Type B pancreatic cell (in vitro differentiated cells): Measurements from ENCODE around the gene EFNA4. TPM values are rescaled to one million over a fixed set of nuclear protein-coding genes. Genes with fewer than 3 reads are reported as not detected.
A peak's percentile ranks its signal among the peaks of the same experiment; 100 is the strongest.

Experiments
- DNase-seq: peaks from one replicate; pipeline ENCODE4 v3.0.0; 2021; ENCODE audit warnings: mixed read lengths; ENCODE audit not compliant: unreplicated experiment; ENCODE audit errors: extremely low spot score
- H3K27ac Mint-ChIP-seq: 2 replicates; pipeline ENCODE4 v1.8.0; 2021; ENCODE audit warnings: mild to moderate bottlenecking, mixed read lengths
- H3K27me3 Mint-ChIP-seq: 2 replicates; pipeline ENCODE4 v1.8.0; 2021; ENCODE audit warnings: mixed read lengths
- H3K36me3 Mint-ChIP-seq: 2 replicates; pipeline ENCODE4 v1.8.0; 2021; ENCODE audit warnings: mixed read lengths
- H3K4me1 Mint-ChIP-seq: one replicate; pipeline ENCODE4 v1.8.0; 2021; ENCODE audit warnings: mixed read lengths; ENCODE audit not compliant: unreplicated experiment
- H3K4me3 Mint-ChIP-seq: 2 replicates; pipeline ENCODE4 v1.8.0; 2021; ENCODE audit warnings: mild to moderate bottlenecking, mixed read lengths
- H3K9me3 Mint-ChIP-seq: 2 replicates; pipeline ENCODE4 v1.8.0; 2021; ENCODE audit warnings: mixed read lengths
- CTCF ChIP-seq: fragments of 200-600 bp; sonication (generic); conservative IDR thresholded peaks from 2 replicates; pipeline ENCODE4 v1.5.0; 2021; ENCODE audit warnings: antibody characterized with exemption, mild to moderate bottlenecking
- total RNA-seq: library from RNA; stranded (reverse); gene quantifications from 2 replicates; pipeline ENCODE4 v1.2.1, GENCODE V29; 2021; ENCODE audit warnings: low replicate concordance

EFNA4 gene
- total RNA-seq, 1 donor from 2014 or later = 22.1 TPM

GRCh38 chr1:155084722-155085503 lies 21.4 kb downstream of the EFNA4 start:
- TF ChIP-seq CTCF = peak; percentile 91
- peaks cover 36% of the 10 kb centered on the region for H3K27me3 Mint-ChIP-seq
- peak; percentile 95 for DNase-seq
- peak overlapping the region; percentile 95 for H3K4me3 Mint-ChIP-seq
- H3K27ac Mint-ChIP-seq = peak overlapping the region; percentile 95
- H3K4me1 Mint-ChIP-seq = peaks cover 25% of the 10 kb centered on the region
- H3K36me3 Mint-ChIP-seq = no peaks in the 10 kb centered on the region
- no peaks in the 10 kb centered on the region for H3K9me3 Mint-ChIP-seq

DNA sequence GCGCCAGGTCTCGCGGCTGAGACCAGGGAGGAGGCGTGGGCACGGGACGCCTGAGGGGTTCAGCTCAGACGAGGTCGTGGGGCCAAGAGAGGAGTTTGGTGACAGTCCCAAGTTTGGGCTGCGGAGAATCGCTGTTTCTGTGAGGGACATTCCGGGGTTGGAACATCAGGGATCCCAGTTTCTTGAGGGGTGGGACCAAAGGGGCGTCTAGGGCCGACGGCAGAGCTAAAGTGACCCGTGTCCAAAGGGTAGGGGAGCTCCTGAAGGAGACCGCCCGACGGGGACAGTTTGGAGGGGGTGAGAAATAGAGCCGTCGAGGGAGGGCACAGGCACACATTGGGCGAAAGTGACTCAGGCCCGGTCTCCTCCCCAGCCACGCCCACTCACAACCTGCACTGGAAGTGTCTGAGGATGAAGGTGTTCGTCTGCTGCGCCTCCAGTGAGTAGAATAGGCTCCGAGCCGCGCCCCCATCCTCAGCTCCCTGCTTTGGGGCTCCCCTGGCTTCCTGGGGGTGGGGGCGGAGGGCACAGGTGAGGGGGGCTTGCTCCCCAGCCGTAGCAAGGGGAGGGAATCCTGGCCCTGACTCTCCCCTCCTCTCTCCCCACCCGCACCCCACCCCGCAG lies 22.1 kb downstream of the EFNA4 start:
- peak overlapping the region; percentile 95 for H3K4me3 Mint-ChIP-seq
- H3K27ac Mint-ChIP-seq = peak overlapping the region; percentile 95
- H3K27me3 Mint-ChIP-seq = peaks cover 35% of the 10 kb centered on the region
- H3K4me1 Mint-ChIP-seq = peaks cover 25% of the 10 kb centered on the region
- TF ChIP-seq CTCF = no peak
- peak; percentile 73 for DNase-seq
- H3K36me3 Mint-ChIP-seq = no peaks in the 10 kb centered on the region
- no peaks in the 10 kb centered on the region for H3K9me3 Mint-ChIP-seq

DNA sequence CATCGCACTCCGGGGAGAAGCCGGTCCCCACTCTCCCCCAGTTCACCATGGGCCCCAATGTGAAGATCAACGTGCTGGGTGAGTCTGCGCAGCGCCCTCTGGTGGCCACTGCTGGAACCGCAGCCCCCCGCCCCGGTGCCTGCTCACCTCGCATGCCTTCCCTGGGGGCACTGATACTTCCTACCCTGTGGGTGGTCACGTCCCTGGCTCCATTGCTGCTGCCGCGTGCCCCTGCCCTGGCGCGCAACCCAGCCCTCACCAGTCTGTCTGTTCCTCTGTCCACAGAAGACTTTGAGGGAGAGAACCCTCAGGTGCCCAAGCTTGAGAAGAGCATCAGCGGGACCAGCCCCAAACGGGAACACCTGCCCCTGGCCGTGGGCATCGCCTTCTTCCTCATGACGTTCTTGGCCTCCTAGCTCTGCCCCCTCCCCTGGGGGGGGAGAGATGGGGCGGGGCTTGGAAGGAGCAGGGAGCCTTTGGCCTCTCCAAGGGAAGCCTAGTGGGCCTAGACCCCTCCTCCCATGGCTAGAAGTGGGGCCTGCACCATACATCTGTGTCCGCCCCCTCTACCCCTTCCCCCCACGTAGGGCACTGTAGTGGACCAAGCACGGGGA lies 22.7 kb downstream of the EFNA4 start:
- Mint-ChIP-seq H3K4me3 (peak overlapping the region; percentile 69), H3K27me3 (peaks cover 31% of the 10 kb centered on the region), H3K9me3 (no peaks in the 10 kb centered on the region), H3K36me3 (no peaks in the 10 kb centered on the region), H3K27ac (no peak overlapping the region), H3K4me1 (peaks cover 26% of the 10 kb centered on the region)
- peak; percentile 98 for TF ChIP-seq CTCF
- DNase-seq = peak; percentile 86

GRCh38 chr1:155086856-155087535 lies 23.5 kb downstream of the EFNA4 start:
- no peaks in the 10 kb centered on the region for H3K9me3 Mint-ChIP-seq

More at GRCh38 chr1:155086856-155087535, 23.5 kb downstream of the EFNA4 start:
- peak overlapping the region; percentile 66 for H3K4me3 Mint-ChIP-seq
- peaks cover 24% of the 10 kb centered on the region for H3K4me1 Mint-ChIP-seq
- no peak for TF ChIP-seq CTCF
- H3K36me3 Mint-ChIP-seq = no peaks in the 10 kb centered on the region
- H3K27ac Mint-ChIP-seq = peak overlapping the region; percentile 34
- no peak for DNase-seq
- H3K27me3 Mint-ChIP-seq = peaks cover 25% of the 10 kb centered on the region
